Neural progenitor cell (in vitro differentiated cells): ENCODE data around the gene OR10V1. TPM values are rescaled to one million over a fixed set of nuclear protein-coding genes. Genes with fewer than 3 reads are reported as not detected.
"Not testable (repeated sequence)": the region's sequence is repeated elsewhere in the genome, so short reads cannot be mapped to it uniquely, and the experiment has no call there.

Experiments used
- DNase-seq: peaks from one replicate; pipeline ENCODE4 v3.0.0-alpha.2; 2016; ENCODE audit warnings: low spot score
- H2AFZ ChIP-seq: fragments of 200-600 bp; sonication (generic); replicated peaks from 2 replicates; pipeline ENCODE4 v1.6.1; 2016; ENCODE audit warnings: antibody characterized with exemption
- H3F3A ChIP-seq: fragments of 200-600 bp; sonication (generic); 2 replicates; pipeline ENCODE4 v1.6.1; 2016; ENCODE audit warnings: antibody characterized with exemption, low read depth
- H3K27ac ChIP-seq: fragments of 200-600 bp; sonication (generic); 2 replicates; pipeline ENCODE4 v1.5.1; 2016; ENCODE audit warnings: mild to moderate bottlenecking
- H3K27me3 ChIP-seq: fragments of 200-600 bp; sonication (generic); 2 replicates; pipeline ENCODE4 v1.6.1; 2016; ENCODE audit warnings: mild to moderate bottlenecking, moderate library complexity
- H3K36me3 ChIP-seq: fragments of 200-600 bp; sonication (generic); 2 replicates; pipeline ENCODE4 v1.5.1; 2016
- H3K4me1 ChIP-seq: fragments of 200-600 bp; sonication (generic); 2 replicates; pipeline ENCODE4 v1.6.1; 2016; ENCODE audit warnings: mixed run types
- H3K4me2 ChIP-seq: fragments of 200-600 bp; sonication (generic); 2 replicates; pipeline ENCODE4 v1.6.1; 2016
- H3K4me3 ChIP-seq: fragments of 200-600 bp; sonication (generic); 2 replicates; pipeline ENCODE4 v1.5.1; 2016
- H3K79me2 ChIP-seq: fragments of 200-600 bp; sonication (generic); 2 replicates; pipeline ENCODE4 v1.6.1; 2016; ENCODE audit warnings: low read depth
- H3K9ac ChIP-seq: fragments of 200-600 bp; sonication (generic); 2 replicates; pipeline ENCODE4 v1.6.1; 2016
- H3K9me3 ChIP-seq: fragments of 200-600 bp; sonication (generic); 2 replicates; pipeline ENCODE4 v1.5.1; 2016; ENCODE audit warnings: low read depth
- H4K20me1 ChIP-seq: fragments of 200-600 bp; sonication (generic); 2 replicates; pipeline ENCODE4 v1.6.1; 2016; ENCODE audit warnings: low read depth
- H3K27ac Mint-ChIP-seq: 3 replicates; pipeline ENCODE4 v1.8.0; 2021; ENCODE audit warnings: mixed read lengths
- H3K27me3 Mint-ChIP-seq: 2 replicates; pipeline ENCODE4 v1.8.0; 2022; ENCODE audit warnings: low read depth, mild to moderate bottlenecking, inconsistent platforms, moderate library complexity, mixed read lengths; ENCODE audit not compliant: insufficient read depth
- H3K36me3 Mint-ChIP-seq: 3 replicates; pipeline ENCODE4 v1.8.0; 2021; ENCODE audit warnings: mixed read lengths
- H3K4me1 Mint-ChIP-seq: 3 replicates; pipeline ENCODE4 v1.8.0; 2021; ENCODE audit warnings: mixed read lengths
- H3K4me3 Mint-ChIP-seq: 3 replicates; pipeline ENCODE4 v1.8.0; 2021; ENCODE audit warnings: mild to moderate bottlenecking, moderate library complexity, mixed read lengths
- H3K9me3 Mint-ChIP-seq: 3 replicates; pipeline ENCODE4 v1.8.0; 2020; ENCODE audit warnings: mixed read lengths
- CTCF ChIP-seq: fragments of 200-600 bp; sonication (generic); IDR thresholded peaks from 2 replicates; pipeline ENCODE4 v1.5.1; 2017; ENCODE audit warnings: antibody characterized with exemption, mild to moderate bottlenecking
- EZH2 ChIP-seq: fragments of 200-600 bp; sonication (generic); IDR thresholded peaks from 2 replicates; pipeline ENCODE4 v1.6.1; 2017; ENCODE audit warnings: antibody characterized with exemption, mild to moderate bottlenecking, moderate library complexity
- EZH2phosphoT487 ChIP-seq: fragments of 200-600 bp; sonication (generic); IDR thresholded peaks from 2 replicates; pipeline ENCODE4 v1.6.1; 2017; ENCODE audit warnings: antibody characterized with exemption
- total RNA-seq: library from RNA; depleted of rRNA; stranded (reverse); fragments of >200 nt; gene quantifications from 2 replicates; pipeline ENCODE4 v1.2.3, GENCODE V29; 2015; ENCODE audit warnings: low replicate concordance

OR10V1 gene
- total RNA-seq, 1 donor from 2014 or later: not detected

GRCh38 chr11:59706518-59707285, 6.9 kb downstream of the OR10V1 start:
- no peak for DNase-seq
- H3K27ac ChIP-seq: no peak overlapping the region
- H3K27me3 ChIP-seq: no peaks in the 10 kb centered on the region
- Mint-ChIP-seq H3K4me3 (no peak overlapping the region), H3K27me3 (peaks cover 4% of the 10 kb centered on the region), H3K9me3 (peaks cover 2% of the 10 kb centered on the region), H3K27ac (peak overlapping the region; percentile 5), H3K4me1 (no peaks in the 10 kb centered on the region), H3K36me3 (no peaks in the 10 kb centered on the region)
- no peaks in the 10 kb centered on the region for H3K4me1 ChIP-seq
- TF ChIP-seq EZH2phosphoT487 (no peak), EZH2 (no peak), CTCF (no peak)
- H3F3A ChIP-seq: no peaks in the 10 kb centered on the region
- H3K4me2 ChIP-seq: no peak overlapping the region
- no peaks in the 10 kb centered on the region for H3K9me3 ChIP-seq
- no peaks in the 10 kb centered on the region for H3K79me2 ChIP-seq
- H3K4me3 ChIP-seq: no peak overlapping the region
- no peak overlapping the region for H2AFZ ChIP-seq
- H3K36me3 ChIP-seq: no peaks in the 10 kb centered on the region
- no peaks in the 10 kb centered on the region for H4K20me1 ChIP-seq
- no peak overlapping the region for H3K9ac ChIP-seq

GRCh38 chr11:59705294-59705693, 8.4 kb downstream of the OR10V1 start:
- Histone ChIP-seq H3F3A (no peaks in the 10 kb centered on the region), H3K36me3 (no peaks in the 10 kb centered on the region), H3K9ac (no peak overlapping the region), H3K9me3 (no peaks in the 10 kb centered on the region), H3K27ac (no peak overlapping the region), H3K4me3 (no peak overlapping the region), H3K4me2 (no peak overlapping the region), H3K4me1 (no peaks in the 10 kb centered on the region), H2AFZ (no peak overlapping the region), H3K27me3 (no peaks in the 10 kb centered on the region), H3K79me2 (no peaks in the 10 kb centered on the region), H4K20me1 (no peaks in the 10 kb centered on the region)
- TF ChIP-seq EZH2phosphoT487: no peak
- no peak for TF ChIP-seq CTCF
- TF ChIP-seq EZH2: no peak
- DNase-seq: no peak
- Mint-ChIP-seq H3K4me1 (no peaks in the 10 kb centered on the region), H3K4me3 (no peak overlapping the region), H3K9me3 (peaks cover 6% of the 10 kb centered on the region), H3K36me3 (no peaks in the 10 kb centered on the region), H3K27me3 (peaks cover 5% of the 10 kb centered on the region), H3K27ac (no peak overlapping the region)

GRCh38 chr11:59703515-59703914, 10.1 kb downstream of the OR10V1 start:
- H3K4me2 ChIP-seq, H3K4me3 Mint-ChIP-seq, H3K36me3 Mint-ChIP-seq, H3K4me1 ChIP-seq, H3K27me3 ChIP-seq, H3K4me3 ChIP-seq, H3K79me2 ChIP-seq, DNase-seq, H3K36me3 ChIP-seq, H2AFZ ChIP-seq, H3F3A ChIP-seq, H3K27ac Mint-ChIP-seq, H3K9me3 ChIP-seq, H3K27me3 Mint-ChIP-seq, H3K4me1 Mint-ChIP-seq, H3K9ac ChIP-seq, H3K9me3 Mint-ChIP-seq, H3K27ac ChIP-seq, H4K20me1 ChIP-seq: not testable (repeated sequence)

GRCh38 chr11:59700157-59700556, 13.5 kb downstream of the OR10V1 start:
- H3K4me1 ChIP-seq, H3K4me3 Mint-ChIP-seq, H2AFZ ChIP-seq, H3K27me3 ChIP-seq, H3K27me3 Mint-ChIP-seq, H3K9me3 Mint-ChIP-seq, H3K9ac ChIP-seq, H3K4me2 ChIP-seq, H3K79me2 ChIP-seq, H3K4me1 Mint-ChIP-seq, H3K36me3 Mint-ChIP-seq, H3K4me3 ChIP-seq, H3K27ac Mint-ChIP-seq, H3K36me3 ChIP-seq, H3K27ac ChIP-seq, H3F3A ChIP-seq, DNase-seq, H4K20me1 ChIP-seq, H3K9me3 ChIP-seq: not testable (repeated sequence)
